Activated CD4-positive, alpha-beta T cell treated with anti-CD3 and anti-CD28 coated beads for 4 hours (primary cell): Measurements from ENCODE around the gene PGM2.
A peak's percentile ranks its signal among the peaks of the same experiment; 100 is the strongest.
"Not testable (repeated sequence)": the region's sequence is repeated elsewhere in the genome, so short reads cannot be mapped to it uniquely, and the experiment has no call there.

ENCODE experiments used
- DNase-seq, 2 donors: peaks; one replicate each; pipeline ENCODE4 v3.0.0-alpha.2; 2020

PGM2 gene

DNA sequence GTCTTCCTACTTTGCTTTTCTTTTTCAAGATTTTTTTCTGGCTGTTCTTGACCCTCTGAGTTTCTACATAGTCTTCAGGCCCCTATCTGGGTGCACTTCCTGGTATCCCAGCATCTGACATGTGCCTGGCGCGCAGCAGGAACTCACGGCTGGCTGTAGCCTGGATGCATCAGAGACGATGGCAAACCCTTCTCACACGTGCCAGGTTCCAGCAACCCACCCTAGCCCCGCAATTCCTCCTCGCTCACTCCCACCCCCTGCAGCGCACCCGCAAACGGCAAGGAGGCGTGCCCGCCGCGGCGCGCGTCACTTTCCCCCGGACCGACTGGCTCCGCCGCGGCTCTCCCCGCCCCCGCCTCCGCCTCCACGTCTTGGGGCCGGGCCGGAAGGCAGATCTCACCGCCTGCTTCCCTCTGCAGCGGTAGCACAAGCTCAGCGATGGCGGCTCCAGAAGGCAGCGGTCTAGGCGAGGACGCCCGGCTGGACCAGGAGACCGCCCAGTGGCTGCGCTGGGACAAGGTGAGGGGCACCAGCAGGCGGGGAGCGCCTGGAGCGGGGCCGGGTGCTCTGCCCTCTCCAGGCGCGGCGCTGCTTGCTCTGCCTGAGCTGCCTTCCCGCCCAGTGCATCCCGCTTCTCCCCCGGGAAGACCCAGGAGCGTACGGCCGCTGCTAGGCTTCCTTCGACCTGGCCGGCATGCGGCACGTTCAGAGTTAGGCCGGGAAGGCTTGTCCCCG is at the start of gene PGM2:
Gene PGM2 (plus strand): TSS at position 392 of the 735 bp plus-strand sequence. CDS start 47 bp downstream, at position 439.
- peak; percentile 90 for DNase-seq

DNA sequence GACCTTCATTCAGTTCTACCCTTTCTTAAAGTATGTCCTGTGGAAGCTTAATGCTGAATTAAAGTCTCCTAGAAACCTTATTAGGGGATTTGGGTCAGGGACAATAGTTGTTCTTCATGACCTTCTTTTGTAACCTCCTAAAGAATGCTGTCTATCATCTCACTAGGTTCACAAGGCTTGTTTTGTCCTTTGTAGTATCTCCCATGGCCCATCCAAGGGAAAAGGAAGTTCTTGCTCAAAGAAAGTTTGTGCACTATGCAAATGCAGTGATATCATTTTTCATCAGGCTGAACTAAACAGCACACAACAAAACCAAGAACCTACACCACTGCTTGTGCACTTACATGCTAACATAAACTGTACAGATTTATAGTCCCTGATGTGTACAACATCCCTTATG is 46.6 kb upstream of the PGM2 start:
- DNase-seq, result no peak

DNA sequence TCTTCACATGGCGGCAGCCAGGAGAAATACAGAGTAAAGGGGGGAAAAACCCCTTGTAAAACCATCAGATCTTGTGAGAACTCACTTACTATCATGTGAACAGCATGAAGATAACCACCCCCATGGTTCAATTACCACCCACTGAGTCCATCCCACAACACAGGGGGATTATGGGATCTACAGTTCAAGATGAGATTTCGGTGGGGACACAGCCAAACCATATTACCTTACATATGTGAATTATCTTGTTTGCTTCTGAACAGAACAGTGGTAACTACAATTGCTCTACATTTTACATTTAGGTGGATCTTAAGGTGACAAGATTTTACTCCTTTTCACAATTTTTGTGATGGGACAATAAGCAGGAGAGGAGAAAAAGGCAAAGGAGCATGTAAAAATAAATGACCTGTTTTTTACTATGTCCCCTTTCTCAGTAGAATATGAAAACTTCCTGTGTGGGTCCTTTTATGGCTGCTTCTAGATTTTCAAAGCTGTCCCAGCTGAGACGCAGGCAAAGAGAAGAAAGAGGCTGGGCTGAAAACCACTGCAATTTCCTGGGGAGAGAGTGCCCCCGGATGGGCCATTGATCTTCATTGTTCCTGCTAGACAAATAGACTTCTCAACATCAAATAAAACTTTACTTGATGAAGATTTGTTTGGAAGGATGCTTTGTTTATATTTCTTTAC is 45.9 kb upstream of the PGM2 start:
- DNase-seq, result peak; percentile 26 to 36

DNA sequence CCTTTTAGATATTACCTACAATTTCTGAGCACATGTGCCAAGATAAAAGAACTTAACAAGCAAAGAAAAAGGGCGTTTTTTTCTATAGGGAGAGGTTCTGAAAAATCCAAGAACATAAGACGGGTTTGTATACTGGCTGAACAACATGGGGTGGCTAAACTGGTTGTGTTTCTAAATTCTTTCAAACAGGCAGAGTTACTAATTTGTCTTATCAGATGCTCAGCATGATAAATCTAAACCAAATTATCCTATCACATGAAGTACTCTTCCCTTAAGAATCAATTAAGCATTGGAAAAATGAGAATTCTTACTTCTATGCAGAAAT is 45.4 kb upstream of the PGM2 start:
- no peak for DNase-seq

DNA sequence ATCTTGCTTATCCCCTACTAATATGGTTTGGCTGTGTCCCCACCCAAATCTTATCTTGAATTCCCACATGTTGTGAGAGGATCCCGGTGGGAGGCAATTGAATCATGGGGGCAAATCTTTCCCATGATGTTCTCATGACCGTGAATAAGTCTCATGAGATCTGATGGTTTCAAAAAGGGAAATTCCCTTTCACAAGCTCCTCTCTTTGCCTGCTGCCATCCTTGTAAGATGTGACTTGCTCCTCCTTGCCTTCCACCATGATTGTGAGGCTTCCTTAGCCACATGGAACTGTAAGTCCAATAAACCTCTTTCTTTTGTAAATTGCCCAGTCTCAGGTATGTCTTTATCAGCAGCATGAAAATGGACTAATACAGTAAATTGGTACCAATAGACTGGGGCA is 40.2 kb upstream of the PGM2 start:
- DNase-seq, result not testable (repeated sequence)

DNA sequence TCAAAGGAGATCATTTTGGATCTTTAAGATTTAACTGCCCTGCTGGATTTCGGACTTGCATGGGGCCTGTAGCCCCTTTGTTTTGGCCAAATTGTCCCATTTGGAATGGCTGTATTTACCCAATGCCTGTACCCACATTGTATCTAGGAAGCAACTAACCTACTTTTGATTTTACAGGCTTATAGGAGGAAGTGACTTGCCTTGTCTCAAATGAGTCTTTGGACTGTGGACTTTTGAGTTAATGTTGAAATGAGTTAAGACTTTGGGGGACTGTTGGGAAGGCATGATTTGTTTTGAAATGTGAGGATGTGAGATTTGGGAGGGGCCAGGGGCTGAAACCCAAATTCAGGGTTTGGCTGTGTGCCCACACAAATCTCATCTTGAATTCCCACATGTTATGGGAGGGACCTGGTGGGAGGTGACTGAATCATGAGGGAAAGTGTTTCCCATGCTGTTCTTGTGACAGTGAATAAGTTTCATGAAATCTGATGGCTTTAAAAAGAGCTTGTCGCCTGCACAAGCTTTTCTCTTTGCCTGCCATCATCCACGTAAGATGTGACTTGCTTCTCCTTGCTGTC is 38.5 kb upstream of the PGM2 start:
- DNase-seq, result not testable (repeated sequence)

DNA sequence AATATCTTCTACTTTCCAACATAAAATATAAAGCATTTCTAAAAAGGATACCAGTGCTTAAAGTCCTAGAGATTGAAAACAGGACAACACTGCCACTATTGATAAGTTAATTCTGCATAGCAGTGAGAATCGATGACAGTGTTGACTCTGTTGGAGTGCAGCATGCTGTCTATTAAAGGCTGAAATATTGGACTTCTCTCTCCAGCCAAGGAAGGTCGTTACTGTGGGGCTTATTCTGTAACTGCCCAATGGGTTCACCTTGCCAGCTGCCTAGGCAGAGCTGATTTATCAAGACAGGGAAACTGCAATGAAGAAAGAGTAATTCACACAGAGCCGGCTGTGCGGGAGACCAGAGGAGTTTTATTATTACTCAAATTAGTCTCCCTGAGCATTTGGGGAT is 37.7 kb upstream of the PGM2 start:
- DNase-seq, result no peak

DNA sequence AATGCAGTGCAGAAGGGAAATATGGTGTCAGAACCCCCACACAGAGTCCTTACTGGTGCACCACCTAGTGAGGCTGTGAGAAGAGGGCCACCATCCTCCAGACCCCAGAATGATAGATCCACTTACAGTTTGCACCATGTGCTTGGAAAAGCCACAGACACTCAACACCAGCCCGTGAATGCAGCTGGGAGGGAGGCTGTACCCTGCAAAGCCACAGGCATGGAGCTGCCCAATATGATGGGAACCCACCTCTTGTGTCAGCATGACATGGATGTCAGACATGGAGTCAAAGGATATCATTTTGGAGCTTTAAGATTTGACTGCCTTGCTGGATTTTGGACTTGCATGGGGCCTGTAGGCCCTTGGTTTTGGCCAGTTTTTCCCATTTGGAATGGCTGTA is 34.2 kb upstream of the PGM2 start:
- DNase-seq, result no peak

DNA sequence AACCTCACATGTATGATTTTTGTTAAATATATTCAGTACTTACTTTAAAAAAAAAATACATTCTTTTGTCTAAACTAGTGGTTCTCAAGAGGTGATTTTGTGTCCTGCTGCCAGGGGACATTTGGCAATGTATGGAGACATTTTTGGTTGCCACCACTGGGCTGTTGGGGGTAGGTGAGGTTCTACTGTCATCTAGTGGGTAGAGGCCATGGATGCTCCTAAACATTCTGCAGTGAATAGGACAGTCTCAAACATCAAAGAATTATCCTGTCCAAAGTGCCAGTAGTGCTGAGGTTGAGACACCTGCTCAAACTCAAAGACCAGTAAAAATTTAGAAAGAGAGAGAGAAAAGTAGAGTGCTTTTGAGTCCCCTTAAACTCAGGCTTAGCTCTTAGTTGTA is 32.9 kb upstream of the PGM2 start:
- DNase-seq, result peak in 1 of 2 donors; percentile 10

DNA sequence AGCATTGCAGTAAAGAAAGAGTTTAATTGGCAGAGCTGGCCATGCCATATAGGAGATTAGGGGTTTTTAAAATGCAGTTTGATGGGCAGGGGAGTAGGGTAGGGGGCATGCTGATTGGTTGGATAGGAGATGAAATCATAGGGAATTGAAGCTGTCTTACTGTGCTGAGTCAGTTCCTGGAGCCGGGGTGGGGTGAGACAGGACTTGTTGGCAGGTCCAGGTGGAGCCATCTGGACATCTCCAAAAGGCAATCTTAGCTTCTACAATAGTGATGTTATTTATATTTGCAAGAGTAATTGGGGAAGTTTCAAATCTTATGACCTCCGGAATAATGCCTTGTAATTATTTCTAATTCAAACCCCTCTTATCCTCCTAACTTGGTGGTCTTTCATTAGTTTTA is 32.4 kb upstream of the PGM2 start:
- DNase-seq, result no peak

DNA sequence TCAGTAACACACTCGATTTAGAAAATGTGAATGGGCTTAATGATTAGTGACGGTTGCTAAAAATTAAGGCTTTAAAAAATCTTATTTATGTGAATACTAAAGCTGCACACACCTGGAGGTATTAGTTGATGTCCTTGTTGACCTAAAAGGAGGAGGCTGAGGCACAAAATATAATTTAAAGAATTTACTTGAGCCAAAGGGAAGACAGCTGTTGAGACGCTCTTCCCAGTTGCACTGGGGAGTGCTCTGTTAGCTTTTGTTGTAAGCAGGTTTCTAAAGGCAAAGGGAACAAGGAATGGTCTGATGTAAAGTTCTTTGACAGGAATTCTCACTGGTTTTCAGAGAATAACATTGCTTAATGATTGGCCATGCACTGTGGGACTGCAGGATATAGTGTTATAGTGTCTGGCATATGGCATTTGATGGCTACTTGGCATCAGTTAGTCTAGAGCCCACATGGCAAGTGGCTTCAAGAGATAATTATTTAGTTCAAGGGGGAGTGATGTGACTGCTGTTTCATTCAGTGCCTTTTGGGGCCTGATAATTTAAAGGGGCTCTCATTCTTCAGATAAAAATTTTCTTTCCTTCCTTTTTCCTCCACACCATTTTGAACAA is 30.8 kb upstream of the PGM2 start:
- no peak for DNase-seq

DNA sequence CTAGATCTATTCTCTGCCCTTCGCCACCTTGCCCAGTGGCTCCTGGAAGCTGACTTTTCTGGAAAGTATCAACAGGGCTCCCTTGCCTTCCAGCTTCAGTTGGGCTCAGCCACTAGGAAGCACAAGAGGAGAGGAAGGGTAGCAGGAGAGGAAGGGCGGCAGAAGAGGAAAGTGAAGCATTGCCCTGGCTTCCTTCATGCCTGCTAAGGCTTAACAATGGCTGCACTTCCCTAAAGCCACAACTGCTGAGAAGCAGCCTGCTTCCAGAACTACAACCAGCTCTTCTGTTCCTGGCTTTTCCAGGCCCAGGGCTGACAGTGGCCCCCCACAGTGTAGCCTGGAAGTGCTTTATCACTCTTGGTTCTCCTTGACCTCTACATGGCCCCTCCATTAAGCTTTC is 29.1 kb upstream of the PGM2 start:
- DNase-seq, result no peak

DNA sequence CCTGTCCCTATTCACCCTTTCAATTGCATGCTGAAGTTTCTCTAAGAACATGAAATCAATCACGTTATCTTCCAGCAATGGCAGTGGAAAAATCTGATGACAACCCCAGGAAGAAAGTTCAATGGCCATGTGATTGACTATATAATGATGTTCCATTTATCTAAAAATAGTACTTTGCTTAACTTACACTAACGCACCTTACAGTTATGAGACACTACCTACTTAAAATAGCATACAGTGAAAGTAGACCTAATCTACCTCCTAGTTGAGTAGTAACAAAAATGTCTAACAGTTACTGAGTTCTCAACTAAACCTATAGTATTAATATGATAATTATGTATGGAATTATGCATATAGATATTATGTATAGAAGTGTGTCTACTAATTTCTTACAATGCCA is 28.6 kb upstream of the PGM2 start:
- DNase-seq, result no peak

DNA sequence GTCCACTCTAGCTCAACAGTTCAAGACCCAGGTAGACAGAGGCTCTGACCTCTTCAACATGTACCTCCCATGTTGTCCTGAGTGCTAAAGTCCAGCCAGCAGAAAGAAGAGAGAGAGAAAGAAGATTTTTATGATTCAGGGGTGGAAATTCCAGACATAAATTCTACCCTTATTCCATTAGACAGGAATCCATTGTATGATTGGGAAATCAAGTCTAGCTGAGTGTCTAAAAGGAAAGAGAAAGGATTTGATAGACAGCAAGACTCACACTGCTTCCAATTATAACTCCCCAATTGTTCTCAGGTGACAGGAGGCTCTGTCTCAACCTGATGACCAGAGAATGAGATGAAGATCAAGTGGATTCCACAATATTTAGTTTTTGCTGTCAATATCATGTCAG is 27.9 kb upstream of the PGM2 start:
- DNase-seq, result no peak

DNA sequence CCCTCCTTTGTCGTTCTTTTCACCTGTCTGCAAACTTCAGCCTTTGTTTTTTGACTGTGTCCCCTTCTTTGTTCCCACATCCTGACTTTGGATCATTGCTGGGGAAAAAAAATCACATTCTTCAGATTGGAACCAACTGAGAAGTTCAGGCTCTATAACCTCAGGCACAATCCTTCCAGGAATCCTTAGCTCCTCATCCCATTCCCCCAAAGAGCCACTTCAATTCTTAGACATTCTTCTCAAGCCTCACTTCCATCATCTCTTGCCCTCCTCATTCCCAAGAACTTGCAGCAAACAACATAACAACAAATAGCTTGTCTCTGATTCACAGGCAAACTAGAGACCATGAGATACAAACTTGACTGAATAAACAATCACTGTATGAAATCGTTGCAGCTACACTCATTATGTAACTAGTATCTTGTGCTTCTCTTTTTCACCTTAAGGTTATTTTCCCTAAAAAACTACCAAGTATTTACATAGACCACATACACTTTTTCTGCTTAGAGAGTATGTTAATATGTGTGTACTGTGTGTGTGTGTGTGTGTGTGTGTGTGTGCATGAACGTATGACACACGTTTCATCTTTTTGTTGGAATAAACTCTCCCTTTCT is 26.4 kb upstream of the PGM2 start:
- no peak for DNase-seq

DNA sequence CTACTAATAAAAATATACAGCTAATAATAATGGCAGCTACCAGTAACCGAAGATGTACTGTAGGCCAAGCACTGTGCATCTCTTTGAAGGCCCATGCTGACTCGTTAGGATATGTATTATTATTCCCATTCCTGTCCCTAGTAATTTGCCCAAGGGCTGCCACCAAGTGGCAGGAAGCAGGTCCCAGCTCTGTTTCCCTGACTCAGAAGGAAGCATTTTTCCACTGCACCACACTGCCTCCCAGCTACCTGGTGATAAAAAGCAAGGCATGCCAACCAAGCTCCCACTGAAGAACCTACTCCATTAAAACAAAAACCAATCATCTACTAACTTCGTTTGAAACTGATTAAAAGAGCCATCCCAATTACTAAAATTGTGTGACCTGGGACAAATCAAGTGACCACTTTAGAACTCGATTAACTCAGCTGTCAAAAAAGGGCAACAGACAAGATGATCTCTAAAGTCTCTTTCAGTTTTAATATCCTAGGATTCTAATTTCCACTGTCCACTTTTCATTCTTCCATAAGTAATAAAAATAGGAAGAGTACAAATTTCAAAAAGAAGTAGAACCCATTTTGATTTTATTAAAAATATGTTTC is 24.3 kb upstream of the PGM2 start:
- DNase-seq, result no peak

DNA sequence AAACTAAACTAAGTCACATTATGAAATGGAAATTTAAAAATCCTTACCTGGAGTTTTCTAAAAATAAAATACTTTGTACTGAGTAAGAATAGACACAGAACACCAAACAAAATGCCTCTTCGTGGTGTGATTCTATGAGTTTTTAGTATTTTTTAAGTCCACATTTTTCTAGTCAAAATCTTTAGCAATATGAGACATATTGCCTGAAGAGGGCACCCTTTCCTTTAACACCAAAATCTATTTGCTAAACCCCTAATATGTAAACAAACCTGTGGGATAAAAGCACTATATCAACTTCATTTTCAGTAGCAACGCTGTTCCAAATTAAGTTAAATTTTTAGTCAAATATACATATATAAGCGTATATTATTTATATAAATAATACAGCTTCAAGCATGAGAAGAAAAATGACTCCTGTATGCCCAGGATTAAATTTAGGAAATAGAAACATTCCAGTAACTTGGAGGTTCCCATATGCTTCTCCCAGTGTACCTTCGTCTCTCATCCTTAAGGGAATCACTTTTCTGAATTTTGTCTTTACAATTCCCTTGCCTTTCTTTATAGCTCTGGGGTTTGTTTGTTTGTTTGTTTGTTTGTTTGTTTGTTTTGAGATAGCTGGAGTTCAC is 23.0 kb upstream of the PGM2 start:
- DNase-seq, result peak in 1 of 2 donors; percentile 20

DNA sequence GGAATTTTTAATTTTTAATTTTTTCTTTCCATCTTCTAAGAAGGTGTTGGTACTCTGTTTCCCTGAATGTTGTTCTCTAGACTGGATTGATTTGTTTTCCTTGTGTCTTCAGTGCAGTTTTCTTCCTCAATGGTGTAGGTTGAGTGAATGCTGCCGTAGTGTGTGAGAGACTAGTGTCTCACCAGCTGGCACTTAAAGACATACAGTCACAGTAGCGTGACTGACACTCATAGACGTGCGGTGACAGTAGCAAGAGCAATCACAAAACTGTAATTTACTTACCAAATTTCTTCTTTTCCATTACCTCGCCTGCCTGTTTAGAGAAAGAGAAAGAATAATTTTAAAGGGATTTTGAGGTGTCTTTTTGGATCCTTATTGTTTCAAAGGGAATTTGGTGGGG is 21.4 kb upstream of the PGM2 start:
- DNase-seq, result no peak

DNA sequence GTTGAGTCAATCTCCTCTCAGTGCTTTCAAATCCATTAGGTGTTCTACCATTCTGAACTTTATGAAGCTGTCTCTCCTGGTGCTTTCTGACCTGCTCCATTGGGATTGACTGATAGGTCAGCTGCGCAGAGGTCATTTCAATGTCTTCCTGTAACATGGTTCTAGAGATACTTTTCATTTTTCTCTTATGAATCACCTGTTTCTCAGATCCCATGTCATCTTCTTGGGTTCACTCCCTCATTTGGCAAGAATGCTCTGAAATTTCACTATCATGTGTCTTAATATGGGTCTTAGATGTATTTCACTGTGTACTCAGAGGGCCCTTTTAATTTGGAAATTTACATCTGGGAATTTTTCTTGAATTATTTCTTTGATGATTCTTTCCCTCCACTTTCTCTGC is 13.8 kb upstream of the PGM2 start:
- no peak for DNase-seq

DNA sequence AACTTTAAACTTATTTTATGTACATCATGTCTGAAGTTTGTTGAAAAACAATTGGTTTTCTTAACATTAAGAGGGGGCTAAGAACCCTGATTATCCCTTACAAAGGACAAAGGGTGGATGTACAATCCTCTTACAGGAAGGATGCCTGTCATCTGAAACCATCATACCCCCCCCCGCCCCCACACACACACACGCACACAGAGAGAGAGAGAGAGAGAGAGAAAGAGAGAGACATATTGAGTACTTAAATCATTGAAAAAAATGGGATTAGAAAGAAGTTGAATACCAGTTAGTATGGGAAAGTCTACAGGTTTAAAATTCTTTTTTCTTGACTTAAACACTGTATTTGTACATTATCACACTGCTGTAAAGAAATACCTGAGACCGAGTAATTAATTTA is 10.9 kb upstream of the PGM2 start:
- DNase-seq, result no peak

DNA sequence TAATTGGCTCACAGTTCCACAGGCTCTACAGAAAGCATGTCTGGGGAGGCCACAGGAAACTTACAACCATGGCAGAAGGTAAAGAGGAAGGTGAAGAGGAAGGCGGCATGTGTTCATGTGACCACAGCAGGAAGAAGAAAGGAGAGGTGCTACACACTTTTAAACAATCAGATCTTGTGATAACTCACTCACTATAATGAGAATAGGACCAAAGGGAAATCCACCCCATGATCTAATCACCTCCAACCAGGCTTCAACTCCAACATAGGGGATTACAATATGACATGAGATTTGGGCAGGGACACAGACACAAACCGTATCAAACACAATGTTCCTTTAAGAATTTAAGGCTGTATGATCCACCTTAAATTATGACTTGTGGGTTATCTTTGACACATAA is 10.5 kb upstream of the PGM2 start:
- peak; percentile 4 to 8 for DNase-seq

DNA sequence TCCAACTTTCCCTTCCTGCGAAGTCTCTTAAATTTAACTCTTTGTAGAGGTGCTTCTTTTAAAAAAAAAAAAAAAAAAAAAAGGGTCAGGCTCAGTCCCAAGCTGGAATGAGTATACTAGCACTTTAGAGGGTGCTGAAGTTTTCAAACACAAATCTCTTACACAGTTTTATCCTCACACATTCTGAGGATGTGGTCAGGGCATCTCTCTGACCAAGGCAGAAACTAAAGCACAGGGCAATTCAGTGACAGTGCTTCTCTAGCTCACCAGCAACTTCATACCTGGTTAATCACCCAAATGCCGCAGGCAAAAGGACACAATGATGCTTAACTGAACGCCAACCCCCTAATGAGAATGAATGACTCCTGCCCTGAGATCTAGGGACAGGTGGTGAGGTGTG is 9.8 kb upstream of the PGM2 start:
- DNase-seq, result no peak

DNA sequence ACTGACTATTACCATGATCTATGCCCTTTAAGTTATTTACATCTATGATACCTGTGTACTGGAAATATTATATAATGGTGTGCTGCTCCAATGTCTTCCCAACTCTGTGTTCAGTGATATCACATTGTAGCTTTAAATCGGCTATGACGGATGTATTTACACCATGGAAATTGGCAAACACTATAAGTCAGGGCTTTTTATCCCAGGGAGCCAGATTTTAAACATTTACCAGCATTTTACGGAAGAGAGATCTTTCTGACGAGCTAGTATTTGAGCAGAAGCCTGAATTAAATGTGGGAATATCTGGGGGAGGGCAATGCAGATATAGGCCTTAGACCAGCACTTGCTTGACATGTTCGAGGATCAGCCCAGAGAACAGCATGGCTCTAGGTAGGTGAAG is 7.7 kb upstream of the PGM2 start:
- DNase-seq, result no peak
